IPS DF 6.9 (cell line): ENCODE measurements around the gene VPS26B.
A peak's percentile ranks its signal among the peaks of the same experiment; 100 is the strongest.

Experiments
- DNase-seq: peaks from one replicate; pipeline ENCODE4 v3.0.0-alpha.2; 2013; ENCODE audit warnings: low read depth, low spot score
- H3K27ac ChIP-seq: one replicate; pipeline ENCODE4 v1.5.1; 2013; ENCODE audit warnings: low read length, control low read depth
- H3K27me3 ChIP-seq: 2 replicates; pipeline ENCODE4 v1.6.1; 2013; ENCODE audit warnings: mild to moderate bottlenecking, low read length; ENCODE audit not compliant: control insufficient read depth, insufficient read depth
- H3K36me3 ChIP-seq: 2 replicates; pipeline ENCODE4 v1.6.1; 2013; ENCODE audit warnings: low read length; ENCODE audit not compliant: control insufficient read depth, insufficient read depth
- H3K4me1 ChIP-seq: 2 replicates; pipeline ENCODE4 v1.6.1; 2013; ENCODE audit warnings: low read length; ENCODE audit not compliant: control insufficient read depth, insufficient read depth
- H3K4me3 ChIP-seq: 2 replicates; pipeline ENCODE4 v1.5.1; 2013; ENCODE audit warnings: mild to moderate bottlenecking, low read length
- H3K9me3 ChIP-seq: 2 replicates; pipeline ENCODE4 v1.6.1; 2013; ENCODE audit warnings: low read length, inconsistent platforms; ENCODE audit not compliant: control insufficient read depth, insufficient read depth
- WGBS: extraction: QIAGEN DNeasy Blood & Tissue Kit; methylation state at CpG from one replicate; pipeline ENCODE4 v1.1.7; 2013; ENCODE audit warnings: mixed read lengths, missing lambda C conversion rate; ENCODE audit not compliant: insufficient read length, insufficient coverage; 5-methylcytosine and 5-hydroxymethylcytosine counted together

VPS26B gene

GRCh38 chr11:134245434-134245833 lies 21.0 kb downstream of the VPS26B start:
- no CpG with 5 or more reads among the region's 14 CpGs for WGBS
- DNase-seq: no peak
- Histone ChIP-seq H3K27me3 (no peaks in the 10 kb centered on the region), H3K4me1 (no peaks in the 10 kb centered on the region), H3K4me3 (no peak overlapping the region), H3K27ac (no peak overlapping the region), H3K9me3 (no peaks in the 10 kb centered on the region), H3K36me3 (peaks cover 8% of the 10 kb centered on the region; the same call in 1 of the 2 replicates)

GRCh38 chr11:134246100-134246499 lies 21.6 kb downstream of the VPS26B start:
- H3K36me3 ChIP-seq: peaks cover 8% of the 10 kb centered on the region; the same call in 1 of the 2 replicates
- H3K9me3 ChIP-seq: no peaks in the 10 kb centered on the region
- WGBS: no CpG with 5 or more reads among the region's 11 CpGs
- H3K4me3 ChIP-seq: no peak overlapping the region
- no peak overlapping the region for H3K27ac ChIP-seq
- no peaks in the 10 kb centered on the region for H3K27me3 ChIP-seq
- H3K4me1 ChIP-seq: no peaks in the 10 kb centered on the region
- DNase-seq: no peak

GRCh38 chr11:134246678-134247077 lies 22.2 kb downstream of the VPS26B start:
- H3K9me3 ChIP-seq: no peaks in the 10 kb centered on the region
- whole genome bisulfite sequencing: no CpG with 5 or more reads among the region's 4 CpGs
- no peak for DNase-seq
- H3K36me3 ChIP-seq: peaks cover 6% of the 10 kb centered on the region; the same call in 1 of the 2 replicates
- no peak overlapping the region for H3K27ac ChIP-seq
- H3K4me1 ChIP-seq: no peaks in the 10 kb centered on the region; the same call in 1 of the 2 replicates
- no peak overlapping the region for H3K4me3 ChIP-seq
- no peaks in the 10 kb centered on the region for H3K27me3 ChIP-seq

GRCh38 chr11:134248910-134249480 lies 24.5 kb downstream of the VPS26B start:
- no CpG with 5 or more reads among the region's 7 CpGs for WGBS
- peaks cover 6% of the 10 kb centered on the region; the same call in 1 of the 2 replicates for H3K36me3 ChIP-seq
- no peak overlapping the region for H3K27ac ChIP-seq
- H3K9me3 ChIP-seq: no peaks in the 10 kb centered on the region
- no peak overlapping the region for H3K4me3 ChIP-seq
- no peaks in the 10 kb centered on the region; the same call in 1 of the 2 replicates for H3K4me1 ChIP-seq
- no peak for DNase-seq
- H3K27me3 ChIP-seq: no peaks in the 10 kb centered on the region

GRCh38 chr11:134250246-134250645 lies 25.8 kb downstream of the VPS26B start:
- WGBS: no CpG with 5 or more reads among the region's 3 CpGs
- H3K36me3 ChIP-seq: peaks cover 4% of the 10 kb centered on the region; the same call in 1 of the 2 replicates

GRCh38 chr11:134250675-134251074 lies 26.2 kb downstream of the VPS26B start:
- no peak overlapping the region for H3K27ac ChIP-seq
- no peaks in the 10 kb centered on the region; the same call in 1 of the 2 replicates for H3K4me1 ChIP-seq
- DNase-seq: no peak
- H3K9me3 ChIP-seq: no peaks in the 10 kb centered on the region
- H3K36me3 ChIP-seq: peaks cover 3% of the 10 kb centered on the region; the same call in 1 of the 2 replicates
- H3K27me3 ChIP-seq: no peaks in the 10 kb centered on the region
- no CpG with 5 or more reads among the region's 2 CpGs for WGBS
- H3K4me3 ChIP-seq: no peak overlapping the region

More at GRCh38 chr11:134250246-134250645, 25.8 kb downstream of the VPS26B start:
- Histone ChIP-seq H3K4me3 (no peak overlapping the region), H3K9me3 (no peaks in the 10 kb centered on the region), H3K4me1 (no peaks in the 10 kb centered on the region; the same call in 1 of the 2 replicates), H3K27ac (no peak overlapping the region), H3K27me3 (no peaks in the 10 kb centered on the region)
- DNase-seq: no peak

GRCh38 chr11:134252346-134253187 lies 28.1 kb downstream of the VPS26B start:
- DNase-seq: no peak
- H3K4me3 ChIP-seq: peak overlapping the region; percentile 71; the same call in 1 of the 2 replicates
- WGBS: no CpG with 5 or more reads among the region's 27 CpGs
- H3K36me3 ChIP-seq: peaks cover 3% of the 10 kb centered on the region; the same call in 1 of the 2 replicates
- no peaks in the 10 kb centered on the region for H3K9me3 ChIP-seq
- H3K4me1 ChIP-seq: no peaks in the 10 kb centered on the region; the same call in 1 of the 2 replicates
- H3K27me3 ChIP-seq: no peaks in the 10 kb centered on the region
- H3K27ac ChIP-seq: no peak overlapping the region

- WGBS: no CpG with 5 or more reads among the region's 70 CpGs
- Histone ChIP-seq H3K9me3 (no peaks in the 10 kb centered on the region), H3K36me3 (peaks cover under 1% of the 10 kb centered on the region; the same call in 1 of the 2 replicates), H3K27me3 (no peaks in the 10 kb centered on the region), H3K4me3 (peak within 1 kb of the TSS; percentile 84; the same call in 1 of the 2 replicates), H3K4me1 (no peaks in the 10 kb centered on the region; the same call in 1 of the 2 replicates), H3K27ac (no peak within 1 kb of the TSS)
- peak; percentile 97 for DNase-seq
These were observed 28.9 kb downstream of the VPS26B start, which contains the start of the genes ACAD8 and THYN1 for GRCh38 chr11:134253188-134253993. ACAD8 (plus strand) TSS chr11:134253568; CDS start chr11:134253601, 33 bp downstream. THYN1 (minus strand) TSS chr11:134253352; CDS start chr11:134252882, 470 bp downstream.

GRCh38 chr11:134254433-134255183 lies 30.1 kb downstream of the VPS26B start:
- Histone ChIP-seq H3K4me3 (no peak overlapping the region; the same call in 1 of the 2 replicates), H3K36me3 (peaks cover 11% of the 10 kb centered on the region), H3K4me1 (no peaks in the 10 kb centered on the region; the same call in 1 of the 2 replicates), H3K27me3 (no peaks in the 10 kb centered on the region), H3K27ac (no peak overlapping the region), H3K9me3 (no peaks in the 10 kb centered on the region)
- DNase-seq: no peak
- no CpG with 5 or more reads among the region's 3 CpGs for WGBS
